ENCODE data around the gene SULT1A1.
"Not testable (repeated sequence)": the region's sequence is repeated elsewhere in the genome, so short reads cannot be mapped to it uniquely, and the experiment has no call there.

The SULT1A1 gene

GRCh38 chr16:28591355-28591754 is 18.5 kb downstream of the SULT1A1 start:
- DNase-seq (ENCODE audit: low spot score) = no peak

GRCh38 chr16:28590384-28591340 is 19.2 kb downstream of the SULT1A1 start:
- DNase-seq (ENCODE audit: low spot score) = no peak

- no peak for DNase-seq (ENCODE audit: low spot score)
Observed at GRCh38 chr16:28589930-28590329, 19.9 kb downstream of the SULT1A1 start.

GRCh38 chr16:28589069-28589468 is 20.8 kb downstream of the SULT1A1 start:
- DNase-seq (ENCODE audit: low spot score) = no peak

GRCh38 chr16:28587386-28587785 is 22.5 kb downstream of the SULT1A1 start:
- DNase-seq (ENCODE audit: low spot score) = no peak

- no peak for DNase-seq (ENCODE audit: low spot score)
Observed at GRCh38 chr16:28586466-28586865, 23.4 kb downstream of the SULT1A1 start.

GRCh38 chr16:28585674-28586073 is 24.2 kb downstream of the SULT1A1 start:
- no peak for DNase-seq (ENCODE audit: low spot score)

GRCh38 chr16:28580726-28581315 is 29.0 kb downstream of the SULT1A1 start:
- DNase-seq (ENCODE audit: low spot score) = no peak

- DNase-seq (ENCODE audit: low spot score) = no peak
Observed at GRCh38 chr16:28575446-28576109, 34.3 kb downstream of the SULT1A1 start.

- no peak for DNase-seq (ENCODE audit: low spot score)
Observed at GRCh38 chr16:28574925-28575324, 34.9 kb downstream of the SULT1A1 start.

GRCh38 chr16:28573738-28574718 is 35.8 kb downstream of the SULT1A1 start:
- no peak for DNase-seq (ENCODE audit: low spot score)

- no peak for DNase-seq (ENCODE audit: low spot score)
Observed at GRCh38 chr16:28572696-28573510, 36.9 kb downstream of the SULT1A1 start.

GRCh38 chr16:28569968-28570752 is 39.7 kb downstream of the SULT1A1 start:
- no peak for DNase-seq (ENCODE audit: low spot score)

GRCh38 chr16:28569021-28569420 is 40.8 kb downstream of the SULT1A1 start:
- DNase-seq (ENCODE audit: low spot score) = no peak

- DNase-seq (ENCODE audit: low spot score) = no peak
Observed at GRCh38 chr16:28567292-28567691, 42.6 kb downstream of the SULT1A1 start.

GRCh38 chr16:28566233-28566925 is 43.5 kb downstream of the SULT1A1 start:
- DNase-seq (ENCODE audit: low spot score) = not testable (repeated sequence)

GRCh38 chr16:28563218-28563617 is 46.6 kb downstream of the SULT1A1 start:
- DNase-seq (ENCODE audit: low spot score) = no peak

- DNase-seq (ENCODE audit: low spot score) = no peak
Observed at GRCh38 chr16:28562199-28562598, 47.6 kb downstream of the SULT1A1 start.

GRCh38 chr16:28561557-28562187 is 48.2 kb downstream of the SULT1A1 start:
- DNase-seq (ENCODE audit: low spot score) = no peak

Measured in germinal center (tissue), 1 donor.